HCT116 (cell line): Measurements from ENCODE around the gene FNDC8. TPM values are rescaled to one million over a fixed set of nuclear protein-coding genes. Genes with fewer than 3 reads are reported as not detected.

Source experiments
- ATAC-seq: fragments of 200-7000 bp; cut with Tn5 transposase; 2 replicates; pipeline ENCODE4 v1.9.1; 2020; ENCODE audit warnings: mild to moderate bottlenecking, moderate library complexity
- BruUV-seq: library from RNA; stranded (reverse); fragments of 400-500 nt; replicated peaks from 2 replicates; lab custom pipeline; 2021; lab: Mats Ljungman, UMichigan
- CTCF ChIA-PET: fragments of 300-600 bp; sonication (Branson Sonifier 250); formaldehyde crosslinking; loops from one replicate; lab custom pipeline; 2021; ENCODE audit warnings: antibody characterized with exemption; lab: Charles Lee
- POLR2A ChIA-PET: fragments of 300-600, 350-600 bp; sonication (Branson Sonifier 250); formaldehyde crosslinking; loops from one replicate; lab custom pipeline; 2021; ENCODE audit warnings: antibody characterized with exemption; lab: Charles Lee
- RAD21 ChIA-PET, 2 experiments: fragments of 300-600 bp; sonication (Branson Sonifier 250); formaldehyde crosslinking; loops; one replicate each; lab custom pipeline; 2023; ENCODE audit warnings: low total read pairs in 2 of 2; ENCODE audit not compliant: uncharacterized antibody in 2 of 2, unreplicated experiment in 2 of 2, low non-redundant PET in 1 of 2; lab: Charles Lee
- DNase-seq: peaks from one replicate; pipeline ENCODE4 v3.0.0-alpha.2; 2010; ENCODE audit warnings: low read depth, low spot score
- H2AFZ ChIP-seq: fragments of 200-600 bp; shearing (Covaris generic), sonication (generic); 2 replicates; pipeline ENCODE4 v1.6.1; 2017; ENCODE audit warnings: low read depth, mixed run types, mixed read lengths, antibody characterized with exemption, low read length; ENCODE audit not compliant: poor library complexity, severe bottlenecking
- H3K27ac ChIP-seq: 2 replicates; pipeline ENCODE4 v1.5.1; 2012; ENCODE audit warnings: low read depth, low read length
- H3K27me3 ChIP-seq: fragments of 200-600 bp; sonication (generic); 2 replicates; pipeline ENCODE4 v1.6.1; 2016; ENCODE audit warnings: mixed run types, low read length, mixed read lengths; ENCODE audit not compliant: insufficient read depth
- H3K36me3 ChIP-seq, 2 experiments: fragments of 200-500 bp in 1 of 2; fragments of 200-600 bp in 1 of 2; sonication (Bioruptor generic) in 1 of 2; sonication (generic) in 1 of 2; 2 replicates each; pipeline versions ENCODE4 v1.5.1 to v1.6.1; 2014 to 2016; ENCODE audit warnings: low read length in 2 of 2, inconsistent platforms in 1 of 2, mixed read lengths in 1 of 2, mixed run types in 1 of 2; ENCODE audit not compliant: insufficient read depth in 2 of 2, control insufficient read depth in 1 of 2
- H3K4me1 ChIP-seq, 2 experiments: fragments of 200-600 bp in 1 of 2; sonication (generic) in 1 of 2; 2 replicates each; pipeline versions ENCODE4 v1.5.1 to v1.6.1; 2012 to 2017; ENCODE audit warnings: low read length in 2 of 2, inconsistent platforms in 1 of 2, mild to moderate bottlenecking in 1 of 2, mixed read lengths in 1 of 2, mixed run types in 1 of 2, moderate library complexity in 1 of 2; ENCODE audit not compliant: insufficient read depth in 2 of 2, control insufficient read depth in 1 of 2
- H3K4me2 ChIP-seq: fragments of 200-600 bp; sonication (generic); 2 replicates; pipeline ENCODE4 v1.6.1; 2017; ENCODE audit warnings: mixed run types, low read length, mixed read lengths
- H3K4me3 ChIP-seq, 2 experiments: fragments of 200-600 bp in 1 of 2; sonication (generic) in 1 of 2; replicated peaks in 1 of 2; 2 replicates each; pipeline ENCODE4 v1.5.1; 2011 to 2016; ENCODE audit warnings: low read length in 2 of 2, control low read depth in 1 of 2, low read depth in 1 of 2, mild to moderate bottlenecking in 1 of 2, mixed read lengths in 1 of 2, mixed run types in 1 of 2
- H3K79me2 ChIP-seq: fragments of 200-600 bp; sonication (generic); 2 replicates; pipeline ENCODE4 v1.6.1; 2017; ENCODE audit warnings: mild to moderate bottlenecking, mixed run types, low read length, moderate library complexity, mixed read lengths; ENCODE audit not compliant: insufficient read depth
- H3K9ac ChIP-seq: fragments of 200-600 bp; sonication (generic); 2 replicates; pipeline ENCODE4 v1.6.1; 2016; ENCODE audit warnings: low read length, mixed read lengths
- H3K9me2 ChIP-seq: fragments of 200-600 bp; sonication (generic), shearing (Covaris generic); 2 replicates; pipeline ENCODE4 v1.6.1; 2017; ENCODE audit warnings: mixed run types, mild to moderate bottlenecking, moderate library complexity; ENCODE audit not compliant: insufficient read depth
- H3K9me3 ChIP-seq, 2 experiments: fragments of 200-500 bp in 1 of 2; fragments of 200-600 bp in 1 of 2; sonication (Bioruptor generic) in 1 of 2; sonication (generic) in 1 of 2; 2 replicates each; pipeline ENCODE4 v1.6.1; 2014 to 2017; ENCODE audit warnings: low read length in 2 of 2, mixed read lengths in 2 of 2, inconsistent platforms in 1 of 2, low read depth in 1 of 2, mild to moderate bottlenecking in 1 of 2, mixed run types in 1 of 2, moderate library complexity in 1 of 2; ENCODE audit not compliant: control insufficient read depth in 1 of 2, insufficient read depth in 1 of 2
- H4K20me1 ChIP-seq: fragments of 200-600 bp; sonication (generic), shearing (Covaris generic); 2 replicates; pipeline ENCODE4 v1.6.1; 2017; ENCODE audit warnings: mixed run types, mild to moderate bottlenecking, moderate library complexity; ENCODE audit not compliant: insufficient read depth
- CBX3 ChIP-seq: IDR thresholded peaks from 2 replicates; pipeline ENCODE4 v1.6.1; 2012; ENCODE audit warnings: low read depth
- CEBPB ChIP-seq: IDR thresholded peaks from 2 replicates; pipeline ENCODE4 v1.6.1; 2012; ENCODE audit warnings: low read depth
- ELF1 ChIP-seq: IDR thresholded peaks from 2 replicates; pipeline ENCODE4 v1.6.1; 2012; ENCODE audit warnings: low read depth, borderline replicate concordance
- EZH2 ChIP-seq: fragments of 200-600 bp; sonication (generic); IDR thresholded peaks from 2 replicates; pipeline ENCODE4 v1.6.1; 2017; ENCODE audit warnings: antibody characterized with exemption, mixed run types
- EZH2phosphoT487 ChIP-seq: fragments of 200-600 bp; IDR thresholded peaks from 2 replicates; pipeline ENCODE4 v1.6.1; 2018; ENCODE audit warnings: antibody characterized with exemption, borderline replicate concordance
- FOSL1 ChIP-seq: IDR thresholded peaks from 2 replicates; pipeline ENCODE4 v1.6.1; 2012; ENCODE audit warnings: low read depth
- JUND ChIP-seq: IDR thresholded peaks from 2 replicates; pipeline ENCODE4 v1.6.1; 2012
- POLR2A ChIP-seq: IDR thresholded peaks from 2 replicates; pipeline ENCODE4 v1.7.0; 2011; ENCODE audit warnings: borderline replicate concordance; ENCODE audit not compliant: insufficient read depth, insufficient read length; ENCODE audit errors: extremely low read depth
- POLR2AphosphoS5 ChIP-seq: IDR thresholded peaks from 2 replicates; pipeline ENCODE4 v1.6.1; 2011; ENCODE audit warnings: mild to moderate bottlenecking, low read depth, low read length, moderate library complexity
- RAD21 ChIP-seq: IDR thresholded peaks from 2 replicates; pipeline ENCODE4 v1.6.1; 2012; ENCODE audit warnings: low read depth, mild to moderate bottlenecking
- REST ChIP-seq: IDR thresholded peaks from 2 replicates; pipeline ENCODE4 v1.6.1; 2012; ENCODE audit warnings: low read depth
- SIN3A ChIP-seq: IDR thresholded peaks from 2 replicates; pipeline ENCODE4 v1.6.1; 2012; ENCODE audit warnings: low read depth
- SP1 ChIP-seq: IDR thresholded peaks from 2 replicates; pipeline ENCODE4 v1.6.1; 2012; ENCODE audit warnings: low read depth
- TCF7L2 ChIP-seq: IDR thresholded peaks from 2 replicates; pipeline ENCODE4 v1.7.0; 2011; ENCODE audit warnings: borderline replicate concordance, inconsistent platforms; ENCODE audit not compliant: insufficient read depth, insufficient read length; ENCODE audit errors: extremely low read depth
- ZFX ChIP-seq: fragments of 450-650 bp; IDR thresholded peaks from 2 replicates; pipeline ENCODE4 v1.6.1; 2017
- ZNF274 ChIP-seq: fragments of 200-500 bp; sonication (Bioruptor generic); IDR thresholded peaks from 2 replicates; pipeline ENCODE4 v1.6.1; 2014; ENCODE audit warnings: mild to moderate bottlenecking, low read depth, low read length, inconsistent platforms
- intact Hi-C: fragments of 100-400 bp; cut with micrococcal nuclease; formaldehyde crosslinking; loops from 2 replicates; pipeline ENCODE4 v1.10.0; 2022
- total RNA-seq: library from RNA; stranded (reverse); gene quantifications from one replicate; pipeline ENCODE4 v1.2.1, GENCODE V29; 2021; ENCODE audit not compliant: unreplicated experiment
- TF ChIP-seq, protein P1 (sequence below): IDR thresholded peaks from 2 replicates; pipeline ENCODE4 v1.6.1; 2012

FNDC8 gene
- total RNA-seq, 1 experiment from 2014 or later, result not detected

- no peak overlapping the region for H3K4me3 ChIP-seq
- POLR2A ChIA-PET, result no interaction called here
- DNase-seq (no peak), ATAC-seq (no peak)
- no peaks in the 10 kb centered on the region for H3K9me3 ChIP-seq
- H3K4me1 ChIP-seq, result peaks cover 0 to 4% of the 10 kb centered on the region in 2 experiments; a peak in 2 of 4 replicates
- peaks cover 9% of the 10 kb centered on the region for H3K79me2 ChIP-seq
- no TSS peak for BruUV-seq
- no peak overlapping the region for H3K4me2 ChIP-seq
- H4K20me1 ChIP-seq, result no peaks in the 10 kb centered on the region
- no peak overlapping the region for H3K27ac ChIP-seq
- TF ChIP-seq SP1, result no peak
- TF ChIP-seq ZFX, result no peak
- no peak for TF ChIP-seq FOSL1
- no peak for TF ChIP-seq CBX3
- TF ChIP-seq EZH2phosphoT487, result no peak
- no peak for TF ChIP-seq ZNF274
- no peak for TF ChIP-seq JUND
- no peak for TF ChIP-seq POLR2AphosphoS5
- no peak for TF ChIP-seq SIN3A
- no peak for TF ChIP-seq EZH2
- TF ChIP-seq RAD21, result no peak
- no peak for TF ChIP-seq TCF7L2
- no peaks in the 10 kb centered on the region for H3K36me3 ChIP-seq
- no peaks in the 10 kb centered on the region for H3K27me3 ChIP-seq
- RAD21 ChIA-PET, result no interaction called here
- no peaks in the 10 kb centered on the region for H3K9me2 ChIP-seq
- CTCF ChIA-PET, result no interaction called here
- H3K9ac ChIP-seq, result no peak overlapping the region
- H2AFZ ChIP-seq, result no peak overlapping the region
- intact Hi-C loops, result no loop called here
These were observed 24.9 kb downstream of the FNDC8 start for GRCh38 chr17:35146214-35146833.

DNA sequence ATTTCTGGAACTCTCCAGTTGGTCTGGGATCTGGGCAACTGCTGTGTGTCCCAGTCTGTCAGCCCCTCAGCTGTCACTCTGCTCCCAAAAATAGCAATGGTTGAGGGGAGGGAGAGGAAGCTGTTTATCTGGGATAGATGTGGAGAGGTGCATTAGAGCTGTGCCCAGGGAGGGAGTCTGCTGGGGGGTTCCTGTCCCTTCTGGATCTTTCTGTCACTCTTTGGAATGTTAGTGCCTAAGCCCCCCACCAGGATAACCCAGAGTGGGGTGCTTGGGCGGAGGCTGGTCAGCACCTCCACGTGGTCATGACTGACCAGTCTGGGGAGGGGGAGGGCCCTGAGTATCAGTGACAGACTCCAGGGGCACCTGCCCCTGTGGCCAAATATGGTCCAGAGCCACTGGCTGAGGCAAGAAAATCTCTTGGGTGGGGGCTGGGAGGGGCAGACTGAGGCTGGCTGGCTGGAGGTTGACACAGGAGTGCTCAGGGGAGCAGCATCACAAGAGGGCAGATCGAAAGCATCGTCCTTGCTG is 26.0 kb downstream of the FNDC8 start, which contains the start of gene UNC45B:
UNC45B (plus strand) TSS at position 443 of the 531 bp plus-strand sequence. CDS start 447 bp downstream, outside the sequence.
- intact Hi-C loops, result no loop called here
- no peaks in the 10 kb centered on the region for H4K20me1 ChIP-seq
- TF ChIP-seq REST (no peak), FOSL1 (no peak), POLR2AphosphoS5 (no peak), CBX3 (no peak), CEBPB (no peak), ELF1 (no peak), POLR2A (no peak), EZH2 (no peak), EZH2phosphoT487 (no peak)
- TF ChIP-seq, protein P1, sequence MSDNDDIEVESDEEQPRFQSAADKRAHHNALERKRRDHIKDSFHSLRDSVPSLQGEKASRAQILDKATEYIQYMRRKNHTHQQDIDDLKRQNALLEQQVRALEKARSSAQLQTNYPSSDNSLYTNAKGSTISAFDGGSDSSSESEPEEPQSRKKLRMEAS, result no peak

More for the DNA sequence above, 26.0 kb downstream of the FNDC8 start, which contains the start of gene UNC45B:
- ChIA-PET CTCF (no interaction called here), POLR2A (no interaction called here), RAD21 (no interaction called here)
- Histone ChIP-seq H3K4me2 (no peak within 1 kb of the TSS), H3K9me3 (no peaks in the 10 kb centered on the region), H3K4me1 (peaks cover 0 to 2% of the 10 kb centered on the region in 2 experiments; a peak in 2 of 4 replicates), H3K9ac (no peak within 1 kb of the TSS), H3K27me3 (no peaks in the 10 kb centered on the region), H3K79me2 (no peaks in the 10 kb centered on the region), H3K4me3 (no peak within 1 kb of the TSS), H3K27ac (no peak within 1 kb of the TSS), H3K36me3 (no peaks in the 10 kb centered on the region), H3K9me2 (no peaks in the 10 kb centered on the region), H2AFZ (no peak within 1 kb of the TSS)
- ATAC-seq (no peak), DNase-seq (no peak)
- no TSS peak for BruUV-seq
